NCI-H2227 treated with DMSO at 0.1 percent for 48 hours (cell line): ENCODE results near the gene TFB2M.

Source experiments
- DNase-seq: peaks from one replicate; lab custom pipeline; 2025; lab: John Stamatoyannopoulos, UW

TFB2M gene

GRCh38 chr1:246550402-246550801, 15.7 kb downstream of the TFB2M start:
- DNase-seq = no peak

GRCh38 chr1:246549665-246550064, 16.4 kb downstream of the TFB2M start:
- DNase-seq = no peak

- no peak for DNase-seq
Observed at GRCh38 chr1:246544001-246544400, 22.1 kb downstream of the TFB2M start.

- no peak for DNase-seq
Observed at GRCh38 chr1:246540738-246541491, 25.1 kb downstream of the TFB2M start.

- DNase-seq = no peak
Observed at GRCh38 chr1:246537887-246538286, 28.2 kb downstream of the TFB2M start.

GRCh38 chr1:246537441-246537840, 28.6 kb downstream of the TFB2M start:
- no peak for DNase-seq

GRCh38 chr1:246534114-246534513, 31.9 kb downstream of the TFB2M start:
- peak; percentile 62 for DNase-seq

GRCh38 chr1:246533371-246533905, 32.6 kb downstream of the TFB2M start:
- DNase-seq = no peak

- no peak for DNase-seq
Observed at GRCh38 chr1:246532519-246532918, 33.5 kb downstream of the TFB2M start.

GRCh38 chr1:246530482-246530881, 35.6 kb downstream of the TFB2M start:
- DNase-seq = no peak

- DNase-seq = no peak
Observed at GRCh38 chr1:246528933-246529731, 36.9 kb downstream of the TFB2M start.

- DNase-seq = no peak
Observed at GRCh38 chr1:246527402-246528088, 38.5 kb downstream of the TFB2M start.

- DNase-seq = no peak
Observed at GRCh38 chr1:246526915-246527314, 39.1 kb downstream of the TFB2M start.

GRCh38 chr1:246526380-246526779, 39.7 kb downstream of the TFB2M start:
- no peak for DNase-seq

- DNase-seq = no peak
Observed at GRCh38 chr1:246519514-246519913, 46.5 kb downstream of the TFB2M start.

GRCh38 chr1:246518456-246519205, 47.4 kb downstream of the TFB2M start:
- DNase-seq = no peak

GRCh38 chr1:246517391-246517790, 48.7 kb downstream of the TFB2M start:
- no peak for DNase-seq

GRCh38 chr1:246516126-246516525, 49.9 kb downstream of the TFB2M start:
- no peak for DNase-seq

- DNase-seq = no peak
Observed at GRCh38 chr1:246515390-246516005, 50.6 kb downstream of the TFB2M start.

GRCh38 chr1:246513619-246514343, 52.3 kb downstream of the TFB2M start:
- DNase-seq = no peak

- no peak for DNase-seq
Observed at GRCh38 chr1:246513041-246513440, 53.0 kb downstream of the TFB2M start.
